ENCODE results near the gene NEURL3. TPM values are rescaled to one million over a fixed set of nuclear protein-coding genes. Genes with fewer than 3 reads are reported as not detected.

NEURL3 gene
- total and polyA plus RNA-seq, 2 of the 8 experiments (the other 6 are each of a cell fraction or from before 2014, with no cell fraction given), result not detected

GRCh38 chr2:96530144-96530430 is 24.9 kb upstream of the NEURL3 start (continued):
- no peak for TF ChIP-seq POLR2A (IDR thresholded peaks at IDR 0.05; ENCODE audit: control extremely low read depth in 1 of 2, low read depth in 2 of 2, low read length in 2 of 2)
- TF ChIP-seq TCF12 (IDR thresholded peaks at IDR 0.05; ENCODE audit: low read depth, low read length), result no peak
- TF ChIP-seq CBX5 (IDR thresholded peaks at IDR 0.05; ENCODE audit: low read depth, low read length), result no peak

All from H1 (cell line).